ENCODE measurements around the gene MAGEA10. TPM values are rescaled to one million over a fixed set of nuclear protein-coding genes. Genes with fewer than 3 reads are reported as not detected.

The MAGEA10 gene
- total and polyA plus RNA-seq, 2 of the 8 experiments (the other 6 are each of a cell fraction or from before 2014, with no cell fraction given) = not detected

GRCh38 chrX:152117305-152117704 lies 21.1 kb downstream of the MAGEA10 start:
- Histone ChIP-seq H2BK120ac (replicated peaks; ENCODE audit: low read depth, low read length) (no peak overlapping the region), H2AFZ (ENCODE audit: low read length) (no peak overlapping the region), H2BK5ac (ENCODE audit: low read depth, low read length) (no peak overlapping the region), H3K4me1 (replicated peaks in 1 of 4; ENCODE audit: control insufficient read depth in 3 of 4, insufficient read depth in 4 of 4, low read length in 3 of 4) (no peaks in the 10 kb centered on the region), H3K23ac (ENCODE audit: insufficient read length) (no peak overlapping the region), H4K91ac (replicated peaks; ENCODE audit: insufficient read length, low read length) (no peak overlapping the region), H3K9me3 (ENCODE audit: insufficient read depth in 2 of 2, low read depth in 1 of 2, low read length in 1 of 2) (no peaks in the 10 kb centered on the region), H3K23me2 (ENCODE audit: low read depth, low read length) (no peaks in the 10 kb centered on the region), H3K56ac (replicated peaks; ENCODE audit: insufficient read length, low read depth, low read length) (no peak overlapping the region), H4K5ac (ENCODE audit: insufficient read length, low read depth, low read length) (no peak overlapping the region), H3K36me3 (ENCODE audit: control insufficient read depth in 2 of 4, insufficient read depth in 4 of 4, low read length in 3 of 4) (no peaks in the 10 kb centered on the region), H2AK5ac (ENCODE audit: low read depth, low read length) (no peak overlapping the region), H2BK12ac (ENCODE audit: low read depth, low read length) (no peak overlapping the region), H3K4me2 (ENCODE audit: insufficient read depth in 1 of 2, low read depth in 2 of 2, low read length in 2 of 2) (no peak overlapping the region), H3K79me2 (ENCODE audit: control insufficient read depth in 1 of 2, insufficient read depth in 2 of 2, low read length in 2 of 2) (no peaks in the 10 kb centered on the region), H3K14ac (ENCODE audit: insufficient read length) (no peak overlapping the region), H3K18ac (ENCODE audit: extremely low read depth, low read length) (no peak overlapping the region), H2BK15ac (ENCODE audit: low read length) (no peak overlapping the region), H3K27me3 (replicated peaks in 1 of 4; ENCODE audit: control insufficient read depth in 3 of 4, extremely low read depth in 1 of 4, insufficient read depth in 3 of 4, low read length in 3 of 4) (no peaks in the 10 kb centered on the region), H3K4ac (replicated peaks; ENCODE audit: insufficient read length, low read depth, low read length) (no peak overlapping the region), H2BK20ac (ENCODE audit: low read length) (no peak overlapping the region), H4K8ac (ENCODE audit: extremely low read depth, insufficient read depth, low read length) (no peak overlapping the region), H3K79me1 (ENCODE audit: low read depth, low read length) (no peaks in the 10 kb centered on the region), H4K20me1 (replicated peaks in 1 of 2; ENCODE audit: control insufficient read depth in 1 of 2, insufficient read depth in 2 of 2, low read length in 2 of 2) (no peaks in the 10 kb centered on the region), H3K4me3 (ENCODE audit: extremely low read depth in 1 of 4, insufficient read depth in 2 of 4, low read depth in 3 of 4, low read length in 4 of 4) (no peak overlapping the region), H3K27ac (ENCODE audit: low read depth, low read length) (no peak overlapping the region), H3K9ac (replicated peaks in 1 of 4; ENCODE audit: extremely low read depth in 1 of 4, low read depth in 3 of 4, low read length in 3 of 4) (no peak overlapping the region)
- WGBS, 2 experiments (ENCODE audit: extremely low coverage in 1 of 2, insufficient coverage in 1 of 2, insufficient read length in 1 of 2, insufficient replicate concordance in 2 of 2, low coverage in 1 of 2, low lambda C conversion rate in 2 of 2, missing lambda C conversion rate in 1 of 2) = 76% methylated on average over 3 of the region's 3 CpGs; no CpG with 5 or more reads in 1 of the 2 experiments
- no peak for FAIRE-seq
- DNase-seq (ENCODE audit: low read depth in 1 of 2, low spot score in 2 of 2) = no peak
- TF ChIP-seq YY1 (IDR thresholded peaks at IDR 0.05; ENCODE audit: low read depth, low read length) (no peak), EP300 (IDR thresholded peaks at IDR 0.05; ENCODE audit: borderline replicate concordance in 1 of 2, low read depth in 2 of 2, low read length in 2 of 2) (no peak), RFX5 (IDR thresholded peaks at IDR 0.05; ENCODE audit: borderline replicate concordance, low read depth, low read length) (no peak), PHF8 (conservative IDR thresholded peaks at IDR 0.05; ENCODE audit: low read depth, low read length) (no peak)
- CTCF ChIA-PET (ENCODE audit: partially characterized antibody) = no interaction called here
- POLR2A ChIA-PET (ENCODE audit: partially characterized antibody) = no interaction called here

Measured in H1 (cell line).